Panc1 (cell line): Measurements from ENCODE around the gene NT5M. TPM values are rescaled to one million over a fixed set of nuclear protein-coding genes. Genes with fewer than 3 reads are reported as not detected.

Experiments
- ATAC-seq: fragments of 200-7000 bp; cut with Tn5 transposase; 2 replicates; pipeline ENCODE4 v1.9.1; 2020; ENCODE audit warnings: mild to moderate bottlenecking, moderate library complexity
- BruUV-seq: library from RNA; stranded (reverse); fragments of 400-500 nt; replicated peaks from 2 replicates; lab custom pipeline; 2021; lab: Mats Ljungman, UMichigan
- CTCF ChIA-PET: fragments of 300-600 bp; sonication (Branson Sonifier 250); formaldehyde crosslinking; loops from one replicate; lab custom pipeline; 2022; ENCODE audit warnings: antibody characterized with exemption; lab: Charles Lee
- POLR2A ChIA-PET: fragments of 300-600 bp; sonication (Branson Sonifier 250); formaldehyde crosslinking; loops from one replicate; lab custom pipeline; 2022; ENCODE audit warnings: antibody characterized with exemption; lab: Charles Lee
- DNase-seq: peaks from one replicate; pipeline ENCODE4 v3.0.0-alpha.2; 2010; ENCODE audit warnings: low read depth, low spot score
- H3K27ac ChIP-seq: 2 replicates; pipeline ENCODE4 v1.5.1; 2011; ENCODE audit warnings: mild to moderate bottlenecking, low read length, inconsistent platforms
- H3K27me3 ChIP-seq: fragments of 200-500 bp; sonication (Bioruptor generic); 2 replicates; pipeline ENCODE4 v1.6.0; 2014; ENCODE audit warnings: low read length, inconsistent platforms; ENCODE audit not compliant: control insufficient read depth, insufficient read depth
- H3K36me3 ChIP-seq: fragments of 200-500 bp; sonication (Bioruptor generic); 2 replicates; pipeline ENCODE4 v1.5.1; 2014; ENCODE audit warnings: inconsistent platforms, mild to moderate bottlenecking, low read length, moderate library complexity; ENCODE audit not compliant: control insufficient read depth, insufficient read depth
- H3K4me1 ChIP-seq: 2 replicates; pipeline ENCODE4 v1.5.1; 2011; ENCODE audit warnings: inconsistent platforms, mild to moderate bottlenecking, low read length, moderate library complexity; ENCODE audit not compliant: control insufficient read depth, insufficient read depth
- H3K4me3 ChIP-seq, 2 experiments: 2 replicates each; pipeline ENCODE4 v1.5.1; 2011 to 2012; ENCODE audit warnings: low read depth in 2 of 2, low read length in 2 of 2, mild to moderate bottlenecking in 2 of 2, inconsistent platforms in 1 of 2, moderate library complexity in 1 of 2
- H3K9me3 ChIP-seq: fragments of 200-500 bp; sonication (Bioruptor generic); 2 replicates; pipeline ENCODE4 v1.5.1; 2014; ENCODE audit warnings: low read depth, mild to moderate bottlenecking, inconsistent platforms, low read length, moderate library complexity; ENCODE audit not compliant: control insufficient read depth, insufficient read depth
- POLR2AphosphoS5 ChIP-seq: IDR thresholded peaks from 2 replicates; pipeline ENCODE4 v1.6.1; 2012; ENCODE audit warnings: mild to moderate bottlenecking, low read depth, low read length, moderate library complexity
- SIN3A ChIP-seq: IDR thresholded peaks from 2 replicates; pipeline ENCODE4 v1.6.1; 2012; ENCODE audit warnings: low read depth, mild to moderate bottlenecking, low read length, moderate library complexity, borderline replicate concordance; ENCODE audit not compliant: insufficient read depth
- TCF7L2 ChIP-seq: IDR thresholded peaks from 2 replicates; pipeline ENCODE4 v1.6.1; 2011; ENCODE audit warnings: mild to moderate bottlenecking, low read depth, low read length, inconsistent platforms
- in situ Hi-C: cut with HindIII; loops from 2 replicates; pipeline ENCODE4 v1.10.0; 2016; ENCODE audit warnings: low sequenced_read_pairs, low pct_unique_long_range_greater_than_20kb
- intact Hi-C: fragments of 100-400 bp; cut with micrococcal nuclease; formaldehyde crosslinking; loops from one replicate; pipeline ENCODE4 v1.10.0; 2022; ENCODE audit not compliant: unreplicated experiment
- total RNA-seq: library from RNA; stranded (reverse); gene quantifications from one replicate; pipeline ENCODE4 v1.2.1, GENCODE V29; 2021; ENCODE audit not compliant: unreplicated experiment
- TF ChIP-seq, protein P1 (sequence below): fragments of 450-650 bp; IDR thresholded peaks from 2 replicates; pipeline ENCODE4 v1.5.1; 2017; ENCODE audit warnings: mild to moderate bottlenecking
- TF ChIP-seq, protein P2 (sequence below), 2 experiments: IDR thresholded peaks; 2 replicates each; pipeline ENCODE4 v1.6.1; 2011 to 2012; ENCODE audit warnings: low read depth in 2 of 2, control low read depth in 1 of 2, low read length in 1 of 2, mild to moderate bottlenecking in 1 of 2, moderate library complexity in 1 of 2; ENCODE audit not compliant: insufficient read depth in 1 of 2

Gene NT5M
- total RNA-seq, 1 experiment from 2014 or later = 3.1 TPM

GRCh38 chr17:17346428-17347233, 43.5 kb downstream of the NT5M start:
- H3K27ac ChIP-seq = no peak overlapping the region
- BruUV-seq = no TSS peak
- no peaks in the 10 kb centered on the region for H3K9me3 ChIP-seq
- intact Hi-C loops (no loop called here), in situ Hi-C loops (no loop called here)
- ChIA-PET CTCF (no interaction called here), POLR2A (interaction anchor here (0.5 kb wide), 1 partner anchor 150 kb away, joined by 7 read pairs; the partner anchor contains the start of gene RASD1)
- H3K4me1 ChIP-seq = no peaks in the 10 kb centered on the region
- no peaks in the 10 kb centered on the region for H3K36me3 ChIP-seq
- DNase-seq = no peak
- no peaks in the 10 kb centered on the region for H3K27me3 ChIP-seq
- TF ChIP-seq SIN3A = no peak
- TF ChIP-seq, protein P1, sequence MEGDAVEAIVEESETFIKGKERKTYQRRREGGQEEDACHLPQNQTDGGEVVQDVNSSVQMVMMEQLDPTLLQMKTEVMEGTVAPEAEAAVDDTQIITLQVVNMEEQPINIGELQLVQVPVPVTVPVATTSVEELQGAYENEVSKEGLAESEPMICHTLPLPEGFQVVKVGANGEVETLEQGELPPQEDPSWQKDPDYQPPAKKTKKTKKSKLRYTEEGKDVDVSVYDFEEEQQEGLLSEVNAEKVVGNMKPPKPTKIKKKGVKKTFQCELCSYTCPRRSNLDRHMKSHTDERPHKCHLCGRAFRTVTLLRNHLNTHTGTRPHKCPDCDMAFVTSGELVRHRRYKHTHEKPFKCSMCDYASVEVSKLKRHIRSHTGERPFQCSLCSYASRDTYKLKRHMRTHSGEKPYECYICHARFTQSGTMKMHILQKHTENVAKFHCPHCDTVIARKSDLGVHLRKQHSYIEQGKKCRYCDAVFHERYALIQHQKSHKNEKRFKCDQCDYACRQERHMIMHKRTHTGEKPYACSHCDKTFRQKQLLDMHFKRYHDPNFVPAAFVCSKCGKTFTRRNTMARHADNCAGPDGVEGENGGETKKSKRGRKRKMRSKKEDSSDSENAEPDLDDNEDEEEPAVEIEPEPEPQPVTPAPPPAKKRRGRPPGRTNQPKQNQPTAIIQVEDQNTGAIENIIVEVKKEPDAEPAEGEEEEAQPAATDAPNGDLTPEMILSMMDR = no peak
- no peak for TF ChIP-seq POLR2AphosphoS5
- TF ChIP-seq, protein P2, sequence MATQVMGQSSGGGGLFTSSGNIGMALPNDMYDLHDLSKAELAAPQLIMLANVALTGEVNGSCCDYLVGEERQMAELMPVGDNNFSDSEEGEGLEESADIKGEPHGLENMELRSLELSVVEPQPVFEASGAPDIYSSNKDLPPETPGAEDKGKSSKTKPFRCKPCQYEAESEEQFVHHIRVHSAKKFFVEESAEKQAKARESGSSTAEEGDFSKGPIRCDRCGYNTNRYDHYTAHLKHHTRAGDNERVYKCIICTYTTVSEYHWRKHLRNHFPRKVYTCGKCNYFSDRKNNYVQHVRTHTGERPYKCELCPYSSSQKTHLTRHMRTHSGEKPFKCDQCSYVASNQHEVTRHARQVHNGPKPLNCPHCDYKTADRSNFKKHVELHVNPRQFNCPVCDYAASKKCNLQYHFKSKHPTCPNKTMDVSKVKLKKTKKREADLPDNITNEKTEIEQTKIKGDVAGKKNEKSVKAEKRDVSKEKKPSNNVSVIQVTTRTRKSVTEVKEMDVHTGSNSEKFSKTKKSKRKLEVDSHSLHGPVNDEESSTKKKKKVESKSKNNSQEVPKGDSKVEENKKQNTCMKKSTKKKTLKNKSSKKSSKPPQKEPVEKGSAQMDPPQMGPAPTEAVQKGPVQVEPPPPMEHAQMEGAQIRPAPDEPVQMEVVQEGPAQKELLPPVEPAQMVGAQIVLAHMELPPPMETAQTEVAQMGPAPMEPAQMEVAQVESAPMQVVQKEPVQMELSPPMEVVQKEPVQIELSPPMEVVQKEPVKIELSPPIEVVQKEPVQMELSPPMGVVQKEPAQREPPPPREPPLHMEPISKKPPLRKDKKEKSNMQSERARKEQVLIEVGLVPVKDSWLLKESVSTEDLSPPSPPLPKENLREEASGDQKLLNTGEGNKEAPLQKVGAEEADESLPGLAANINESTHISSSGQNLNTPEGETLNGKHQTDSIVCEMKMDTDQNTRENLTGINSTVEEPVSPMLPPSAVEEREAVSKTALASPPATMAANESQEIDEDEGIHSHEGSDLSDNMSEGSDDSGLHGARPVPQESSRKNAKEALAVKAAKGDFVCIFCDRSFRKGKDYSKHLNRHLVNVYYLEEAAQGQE (IDR thresholded peaks at IDR 0.05; ENCODE audit: insufficient read depth in 1 of 2, low read depth in 2 of 2, low read length in 1 of 2) = no peak
- TF ChIP-seq TCF7L2 = no peak
- ATAC-seq = no peak
- H3K4me3 ChIP-seq = no peak overlapping the region

DNA sequence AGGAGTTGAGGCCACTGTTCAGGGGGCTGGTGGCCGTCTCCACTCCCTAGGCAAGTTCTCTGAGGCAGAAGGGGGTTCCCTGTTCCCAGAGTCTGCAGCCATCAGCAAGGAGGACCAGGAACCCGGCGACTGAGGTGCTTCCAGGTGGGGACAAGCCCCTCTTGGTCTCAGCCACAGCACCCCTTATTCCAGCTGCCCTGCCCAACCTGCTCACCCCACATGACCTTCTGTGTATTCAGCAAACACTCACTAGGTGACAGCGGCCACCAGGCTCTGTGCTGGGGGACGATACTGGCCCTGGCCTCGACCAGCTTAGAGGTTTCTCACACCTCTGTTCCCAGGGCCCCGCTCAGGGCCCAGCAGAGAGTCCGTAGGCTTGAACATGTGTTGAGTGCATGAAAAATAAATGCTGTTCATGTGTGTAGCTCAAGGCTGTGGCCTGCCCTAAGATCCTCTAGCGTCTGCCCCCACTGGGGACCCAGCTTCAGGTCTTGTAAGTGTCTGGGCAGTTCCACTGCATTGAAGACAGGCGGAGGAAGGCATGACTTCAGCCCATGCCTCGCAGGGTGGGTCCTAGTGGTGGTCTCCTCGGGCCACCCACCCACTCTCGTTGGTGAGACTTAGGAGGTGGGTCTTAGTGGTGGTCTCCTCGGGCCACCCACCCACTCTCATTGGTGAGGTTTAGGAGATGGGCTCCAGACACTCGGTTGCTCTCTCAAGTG, 44.2 kb downstream of the NT5M start:
- H3K36me3 ChIP-seq = no peaks in the 10 kb centered on the region
- ChIA-PET CTCF (no interaction called here), POLR2A (interaction anchor here (0.5 kb wide), 1 partner anchor 149 kb away, joined by 7 read pairs; the partner anchor contains the start of gene RASD1)
- DNase-seq = no peak
- no peaks in the 10 kb centered on the region for H3K27me3 ChIP-seq
- intact Hi-C loops (no loop called here), in situ Hi-C loops (no loop called here)
- ATAC-seq = no peak
- BruUV-seq = no TSS peak
- no peaks in the 10 kb centered on the region for H3K4me1 ChIP-seq
- H3K9me3 ChIP-seq = no peaks in the 10 kb centered on the region
- no peak overlapping the region for H3K27ac ChIP-seq
- H3K4me3 ChIP-seq = no peak overlapping the region
- TF ChIP-seq, protein P2 (IDR thresholded peaks at IDR 0.05; ENCODE audit: insufficient read depth in 1 of 2, low read depth in 2 of 2, low read length in 1 of 2) = no peak
- TF ChIP-seq, protein P1 = no peak
- TF ChIP-seq POLR2AphosphoS5 (no peak), SIN3A (no peak), TCF7L2 (no peak)
